ENCODE data around the gene PRR35.
A peak's percentile ranks its signal among the peaks of the same experiment; 100 is the strongest.

DNA sequence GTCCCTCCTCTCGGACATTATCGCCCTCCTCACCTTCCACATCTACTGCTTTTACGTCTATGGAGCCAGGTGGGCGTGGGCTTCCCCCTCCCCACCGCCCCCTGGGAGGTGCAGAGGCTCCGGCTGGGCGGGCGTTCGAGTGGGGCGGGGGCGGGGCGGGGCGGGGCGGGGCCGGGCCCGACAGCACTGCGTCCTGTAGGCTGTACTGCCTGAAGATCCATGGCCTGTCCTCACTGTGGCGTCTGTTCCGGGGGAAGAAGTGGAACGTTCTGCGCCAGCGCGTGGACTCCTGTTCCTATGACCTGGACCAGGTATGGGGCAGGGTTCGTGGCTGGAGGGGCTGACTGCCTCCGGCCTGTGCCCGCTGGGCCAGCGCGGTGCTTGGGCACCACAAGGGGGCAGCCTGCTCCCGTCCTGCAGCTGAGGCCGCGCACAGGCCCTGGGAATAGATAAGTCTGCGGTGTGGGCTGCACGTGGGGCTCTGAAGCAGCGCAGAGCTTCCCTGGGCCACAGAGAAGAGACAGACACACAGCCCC, 18.7 kb downstream of the PRR35 start:
- TF ChIP-seq, protein P1, sequence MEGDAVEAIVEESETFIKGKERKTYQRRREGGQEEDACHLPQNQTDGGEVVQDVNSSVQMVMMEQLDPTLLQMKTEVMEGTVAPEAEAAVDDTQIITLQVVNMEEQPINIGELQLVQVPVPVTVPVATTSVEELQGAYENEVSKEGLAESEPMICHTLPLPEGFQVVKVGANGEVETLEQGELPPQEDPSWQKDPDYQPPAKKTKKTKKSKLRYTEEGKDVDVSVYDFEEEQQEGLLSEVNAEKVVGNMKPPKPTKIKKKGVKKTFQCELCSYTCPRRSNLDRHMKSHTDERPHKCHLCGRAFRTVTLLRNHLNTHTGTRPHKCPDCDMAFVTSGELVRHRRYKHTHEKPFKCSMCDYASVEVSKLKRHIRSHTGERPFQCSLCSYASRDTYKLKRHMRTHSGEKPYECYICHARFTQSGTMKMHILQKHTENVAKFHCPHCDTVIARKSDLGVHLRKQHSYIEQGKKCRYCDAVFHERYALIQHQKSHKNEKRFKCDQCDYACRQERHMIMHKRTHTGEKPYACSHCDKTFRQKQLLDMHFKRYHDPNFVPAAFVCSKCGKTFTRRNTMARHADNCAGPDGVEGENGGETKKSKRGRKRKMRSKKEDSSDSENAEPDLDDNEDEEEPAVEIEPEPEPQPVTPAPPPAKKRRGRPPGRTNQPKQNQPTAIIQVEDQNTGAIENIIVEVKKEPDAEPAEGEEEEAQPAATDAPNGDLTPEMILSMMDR (IDR thresholded peaks at IDR 0.05; ENCODE audit: poor library complexity, severe bottlenecking): peak; percentile 40
- TF ChIP-seq EP300 (conservative IDR thresholded peaks at IDR 0.05; ENCODE audit: poor library complexity, severe bottlenecking): no peak
- TF ChIP-seq TAF1 (IDR thresholded peaks at IDR 0.05; ENCODE audit: low read depth): no peak
- TF ChIP-seq RAD21 (conservative IDR thresholded peaks at IDR 0.05): peak; percentile 14
- TF ChIP-seq, protein P2, sequence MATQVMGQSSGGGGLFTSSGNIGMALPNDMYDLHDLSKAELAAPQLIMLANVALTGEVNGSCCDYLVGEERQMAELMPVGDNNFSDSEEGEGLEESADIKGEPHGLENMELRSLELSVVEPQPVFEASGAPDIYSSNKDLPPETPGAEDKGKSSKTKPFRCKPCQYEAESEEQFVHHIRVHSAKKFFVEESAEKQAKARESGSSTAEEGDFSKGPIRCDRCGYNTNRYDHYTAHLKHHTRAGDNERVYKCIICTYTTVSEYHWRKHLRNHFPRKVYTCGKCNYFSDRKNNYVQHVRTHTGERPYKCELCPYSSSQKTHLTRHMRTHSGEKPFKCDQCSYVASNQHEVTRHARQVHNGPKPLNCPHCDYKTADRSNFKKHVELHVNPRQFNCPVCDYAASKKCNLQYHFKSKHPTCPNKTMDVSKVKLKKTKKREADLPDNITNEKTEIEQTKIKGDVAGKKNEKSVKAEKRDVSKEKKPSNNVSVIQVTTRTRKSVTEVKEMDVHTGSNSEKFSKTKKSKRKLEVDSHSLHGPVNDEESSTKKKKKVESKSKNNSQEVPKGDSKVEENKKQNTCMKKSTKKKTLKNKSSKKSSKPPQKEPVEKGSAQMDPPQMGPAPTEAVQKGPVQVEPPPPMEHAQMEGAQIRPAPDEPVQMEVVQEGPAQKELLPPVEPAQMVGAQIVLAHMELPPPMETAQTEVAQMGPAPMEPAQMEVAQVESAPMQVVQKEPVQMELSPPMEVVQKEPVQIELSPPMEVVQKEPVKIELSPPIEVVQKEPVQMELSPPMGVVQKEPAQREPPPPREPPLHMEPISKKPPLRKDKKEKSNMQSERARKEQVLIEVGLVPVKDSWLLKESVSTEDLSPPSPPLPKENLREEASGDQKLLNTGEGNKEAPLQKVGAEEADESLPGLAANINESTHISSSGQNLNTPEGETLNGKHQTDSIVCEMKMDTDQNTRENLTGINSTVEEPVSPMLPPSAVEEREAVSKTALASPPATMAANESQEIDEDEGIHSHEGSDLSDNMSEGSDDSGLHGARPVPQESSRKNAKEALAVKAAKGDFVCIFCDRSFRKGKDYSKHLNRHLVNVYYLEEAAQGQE (IDR thresholded peaks at IDR 0.05; ENCODE audit: borderline replicate concordance): no peak
- TF ChIP-seq EZH2 (IDR thresholded peaks at IDR 0.05; ENCODE audit: borderline replicate concordance, insufficient read depth, low read length, poor library complexity, severe bottlenecking): no peak
- TF ChIP-seq POLR2AphosphoS5 (IDR thresholded peaks at IDR 0.05): no peak
